Fibroblast of skin of back (primary cell): ENCODE results near the gene SCFD1.

Source experiments
- DNase-seq: peaks from one replicate; pipeline ENCODE4 v3.0.0-alpha.2; 2013

Gene SCFD1

DNA sequence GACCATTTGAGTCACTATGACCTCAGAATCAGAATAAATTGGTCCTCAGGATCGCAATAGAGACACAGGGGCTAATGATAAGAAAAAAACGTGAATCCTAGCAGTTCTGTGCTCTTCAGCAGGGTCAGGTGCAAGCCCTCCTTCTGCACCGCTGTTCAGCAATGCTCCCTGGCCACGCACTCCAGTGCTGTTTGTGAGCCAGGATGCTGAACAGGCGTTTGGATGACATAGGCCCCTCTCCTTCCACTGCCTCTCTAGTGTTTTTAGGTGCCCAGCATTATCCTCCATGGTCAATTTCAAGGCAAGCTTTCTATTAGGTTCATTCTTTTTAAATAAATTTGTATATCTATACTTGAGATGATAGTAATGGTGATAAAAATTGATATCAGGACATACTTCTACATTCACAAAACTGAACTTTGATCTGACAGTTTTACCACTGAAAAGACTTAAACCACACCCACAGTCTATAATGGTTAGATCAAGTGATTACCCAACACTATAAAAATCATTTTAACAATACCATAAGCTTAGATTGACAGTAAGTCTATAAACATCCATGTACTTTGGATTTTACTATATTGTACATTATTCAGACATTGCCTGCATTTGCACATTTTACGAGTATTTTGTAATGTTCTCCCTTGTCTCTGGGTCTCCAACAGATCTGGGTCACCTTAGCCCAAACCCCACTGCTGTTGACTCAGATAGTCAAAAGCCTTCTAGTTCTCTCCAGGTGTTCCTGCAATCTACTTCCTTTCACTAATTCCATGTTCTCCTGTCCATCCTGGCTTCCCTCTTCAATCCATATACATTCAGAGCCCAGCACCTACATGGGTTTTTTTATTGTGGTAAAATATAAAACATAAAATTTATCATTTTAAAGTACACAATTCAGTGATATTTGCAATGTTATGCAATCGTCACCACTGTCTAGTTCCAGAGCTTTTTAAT, 137.3 kb downstream of the SCFD1 start:
- no peak for DNase-seq

DNA sequence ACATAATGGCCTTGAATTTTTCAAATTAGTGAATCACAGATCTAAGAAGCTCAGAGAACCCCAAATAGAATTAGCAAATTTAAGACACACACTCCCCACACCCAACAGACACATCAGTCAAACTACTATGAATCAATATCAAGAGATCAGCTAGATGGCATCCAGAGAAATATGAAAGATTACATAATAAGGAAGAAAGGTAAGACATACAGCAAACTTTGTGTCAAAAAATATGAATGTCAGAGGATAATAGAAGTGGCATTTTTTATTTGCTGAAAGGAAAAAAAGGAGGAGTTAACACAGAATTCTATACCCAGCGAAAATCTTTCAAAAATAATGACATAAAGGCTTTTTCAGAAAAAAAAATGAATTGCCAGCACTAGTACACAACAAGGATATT, 141.8 kb downstream of the SCFD1 start:
- DNase-seq: no peak

DNA sequence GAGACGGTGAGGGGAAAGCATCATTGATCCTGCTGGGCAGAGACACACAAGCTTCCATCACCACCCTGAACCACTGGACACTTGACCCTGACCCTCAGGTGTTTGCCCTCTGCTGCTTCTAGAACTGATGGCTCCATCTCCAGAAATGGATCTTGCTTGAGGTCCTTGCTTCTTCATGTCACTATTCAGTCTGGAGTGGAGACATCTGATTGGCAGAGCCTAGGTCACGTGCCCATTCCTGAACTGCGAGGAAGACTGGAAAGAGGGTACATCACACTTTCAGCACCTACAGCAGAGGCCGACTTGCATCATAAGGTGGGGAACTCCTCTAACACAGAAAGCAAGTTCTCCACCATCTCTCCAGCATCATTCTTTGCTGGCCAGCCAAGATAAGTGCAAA, 145.5 kb downstream of the SCFD1 start:
- no peak for DNase-seq

DNA sequence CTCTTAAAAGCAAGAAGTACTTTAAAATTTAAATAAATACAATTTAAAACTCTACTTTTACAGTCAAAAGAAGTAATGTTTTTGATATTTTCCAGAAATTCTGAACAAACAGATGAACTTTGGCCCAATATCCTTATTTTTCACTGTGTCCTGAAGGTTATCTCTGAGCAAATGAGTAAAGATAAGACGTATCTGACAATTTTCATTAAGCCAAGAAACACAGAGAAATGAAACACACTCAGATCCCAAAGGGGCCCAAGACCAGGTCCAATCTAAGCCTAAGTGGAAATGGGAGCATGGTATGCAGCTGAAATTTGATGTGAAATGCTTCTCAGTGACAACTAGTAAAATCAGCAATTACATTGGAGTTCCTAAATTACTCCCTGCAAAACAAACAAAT, 146.7 kb downstream of the SCFD1 start:
- no peak for DNase-seq

DNA sequence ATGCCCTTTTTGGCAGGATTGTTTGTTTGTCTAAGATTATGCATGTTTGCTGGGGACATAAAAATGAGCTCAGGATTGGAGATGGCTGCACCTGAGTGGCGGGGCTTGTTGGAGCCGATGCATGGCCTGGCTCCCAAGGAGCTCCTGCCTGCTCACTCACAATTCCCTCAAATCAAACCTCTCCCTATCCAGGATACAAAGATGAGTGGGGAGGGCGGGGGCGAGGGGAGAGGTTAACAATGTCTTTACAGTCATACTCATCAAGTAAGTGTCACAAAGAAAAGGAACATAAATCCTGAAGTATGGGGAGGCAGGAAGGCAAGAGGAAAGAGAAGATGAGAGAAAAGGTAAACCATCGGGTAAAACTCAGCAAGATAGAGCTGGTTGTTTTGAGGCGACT, 148.3 kb downstream of the SCFD1 start:
- DNase-seq: no peak

DNA sequence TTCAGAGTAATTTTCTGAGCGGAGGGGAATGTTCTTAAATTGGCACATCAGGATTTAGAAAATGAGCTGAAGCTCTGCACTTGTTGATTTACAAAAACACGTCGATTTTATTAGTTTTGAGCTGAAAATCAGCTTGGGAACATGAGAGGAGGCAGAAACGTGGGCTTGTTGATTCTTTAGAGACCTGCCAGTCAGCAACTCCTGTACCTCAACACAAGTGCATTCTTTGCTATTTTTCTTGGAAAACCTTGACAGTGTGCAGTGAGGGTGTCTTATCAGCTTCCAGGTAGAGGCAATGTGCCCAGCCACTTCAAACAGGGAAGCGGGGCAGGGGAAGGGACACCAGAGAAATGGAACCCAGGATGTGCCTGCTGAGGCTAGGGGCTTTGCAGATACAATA, 149.5 kb downstream of the SCFD1 start:
- no peak for DNase-seq

DNA sequence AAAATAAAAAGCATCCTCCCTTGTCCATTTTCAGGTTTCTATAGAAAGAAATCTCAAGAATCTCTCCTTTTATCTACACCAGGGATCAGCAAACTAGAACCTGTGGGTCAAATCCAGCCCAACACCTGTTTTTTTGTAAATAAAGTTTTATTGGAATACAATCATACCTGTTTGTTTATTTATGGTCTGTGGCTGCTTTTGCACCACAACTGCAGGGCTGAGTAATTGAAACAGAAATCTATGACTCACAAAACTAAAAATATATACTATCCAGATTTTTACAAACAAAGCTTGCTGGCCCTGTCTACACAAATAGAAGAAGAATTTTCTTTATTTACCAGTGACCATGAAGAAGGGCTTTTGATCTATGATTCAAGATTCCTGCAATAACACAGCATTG, 157.1 kb downstream of the SCFD1 start:
- peak; percentile 5 for DNase-seq
